GM18520 (cell line): ENCODE data around the gene LDLRAD2.
A peak's percentile ranks its signal among the peaks of the same experiment; 100 is the strongest.
"Not testable (repeated sequence)": the region's sequence is repeated elsewhere in the genome, so short reads cannot be mapped to it uniquely, and the experiment has no call there.

Experiments used
- ATAC-seq: cut with Tn5 transposase; IDR thresholded peaks from one replicate; pipeline ENCODE4 v1.9.1; 2021; ENCODE audit not compliant: unreplicated experiment

Gene LDLRAD2

GRCh38 chr1:21783679-21784603, 28.1 kb upstream of the LDLRAD2 start:
- ATAC-seq = peak; percentile 33

GRCh38 chr1:21785764-21786163, 26.3 kb upstream of the LDLRAD2 start:
- ATAC-seq = not testable (repeated sequence)

DNA sequence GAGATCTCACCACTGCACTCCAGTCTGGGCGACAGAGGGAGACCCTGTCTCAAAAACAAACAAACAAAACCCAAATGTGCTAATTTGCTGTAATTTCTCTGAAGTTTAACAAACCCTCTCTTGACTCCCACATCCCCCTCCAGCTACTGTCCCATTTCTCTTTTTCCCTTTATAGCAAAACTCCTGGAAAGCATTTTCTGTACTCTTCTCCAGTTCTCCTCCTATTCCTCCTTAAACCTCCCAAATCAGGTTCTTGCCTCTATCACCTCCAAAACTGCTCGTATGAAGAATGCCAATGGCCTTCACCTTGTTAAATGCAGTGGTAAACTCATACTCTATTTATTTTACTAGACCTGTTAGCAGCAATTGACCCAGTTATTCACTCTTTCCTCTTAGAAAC, 25.4 kb upstream of the LDLRAD2 start:
- no peak for ATAC-seq

DNA sequence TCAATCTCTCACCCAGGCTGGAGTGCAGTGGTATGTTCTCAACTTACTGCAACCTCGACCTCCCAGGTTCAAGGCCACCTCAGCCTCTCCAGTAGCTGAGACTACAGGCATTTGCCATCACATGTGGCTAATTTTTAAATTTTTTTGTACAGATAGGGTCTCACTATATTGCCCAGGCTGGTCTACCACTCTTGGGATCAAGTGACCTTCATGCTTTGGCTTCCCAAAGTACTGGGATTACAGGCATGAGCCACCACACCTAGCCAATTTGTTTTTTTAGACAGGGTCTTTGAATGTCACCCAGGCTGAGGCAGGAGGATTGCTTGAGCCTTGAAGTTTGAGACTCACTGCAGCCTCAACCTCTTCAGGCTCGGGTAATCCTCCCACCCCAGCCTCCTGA, 19.0 kb upstream of the LDLRAD2 start:
- no peak for ATAC-seq

DNA sequence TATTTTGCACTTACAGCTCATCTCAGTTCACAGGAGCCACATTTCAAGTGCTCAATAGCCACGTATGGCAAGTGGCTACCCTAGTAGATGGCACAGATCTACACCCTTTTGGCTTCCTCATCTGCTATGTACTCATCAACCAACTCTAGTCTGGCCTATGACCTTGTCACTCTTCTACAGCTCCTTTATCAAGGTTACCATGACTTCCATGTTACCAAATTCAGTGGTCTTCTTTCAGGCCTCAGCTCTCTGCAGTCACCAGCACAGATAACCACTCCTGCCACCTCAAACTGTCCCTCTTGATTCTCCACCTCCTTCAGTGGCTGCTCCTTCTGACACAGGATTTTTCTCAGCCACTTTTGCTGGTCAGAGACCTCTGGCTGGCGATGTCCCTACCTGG, 17.4 kb upstream of the LDLRAD2 start:
- no peak for ATAC-seq

GRCh38 chr1:21795075-21795474, 17.0 kb upstream of the LDLRAD2 start:
- ATAC-seq = no peak

DNA sequence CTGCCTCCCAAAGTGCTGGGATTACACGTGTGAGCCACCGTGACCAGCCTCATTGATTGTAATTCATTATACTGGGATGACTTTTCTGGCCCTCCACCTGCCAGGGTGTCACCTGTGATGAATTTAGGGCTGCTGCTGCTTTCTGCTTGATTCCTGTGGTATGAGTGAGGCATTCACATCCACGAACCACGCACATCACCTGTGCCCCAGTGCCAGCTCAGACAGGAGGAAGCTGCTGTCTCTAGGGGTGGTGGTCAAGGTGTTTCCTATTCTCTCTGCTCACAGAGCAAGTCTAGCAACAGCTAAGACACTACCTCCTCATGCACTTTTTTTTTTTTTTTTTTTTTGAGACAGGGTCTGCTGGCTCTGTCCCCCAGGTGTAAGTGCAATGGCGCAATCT, 12.3 kb upstream of the LDLRAD2 start:
- no peak for ATAC-seq

- no peak for ATAC-seq
These were observed 11.0 kb upstream of the LDLRAD2 start for GRCh38 chr1:21801100-21801499.

GRCh38 chr1:21804536-21804935, 7.5 kb upstream of the LDLRAD2 start:
- ATAC-seq = no peak

DNA sequence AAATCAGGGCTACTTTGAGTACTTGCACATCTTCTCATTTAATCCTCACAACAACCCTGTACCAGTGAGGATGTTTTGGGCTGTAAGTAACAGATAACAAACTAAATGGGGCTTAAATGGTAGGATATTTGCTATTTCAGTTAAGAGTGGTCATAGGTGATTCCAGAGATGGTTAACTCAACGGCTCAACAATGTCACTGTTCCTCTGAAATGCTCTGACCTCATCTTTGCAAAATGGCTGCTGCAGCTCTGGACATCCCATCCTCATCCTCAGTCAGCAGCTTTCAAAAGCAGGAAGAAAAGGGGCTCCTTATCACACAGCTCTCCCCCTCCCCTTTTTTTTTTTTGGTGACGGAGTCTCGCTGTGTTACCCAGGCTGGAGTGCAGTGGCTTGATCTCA, 1.5 kb downstream of the LDLRAD2 start:
- no peak for ATAC-seq

DNA sequence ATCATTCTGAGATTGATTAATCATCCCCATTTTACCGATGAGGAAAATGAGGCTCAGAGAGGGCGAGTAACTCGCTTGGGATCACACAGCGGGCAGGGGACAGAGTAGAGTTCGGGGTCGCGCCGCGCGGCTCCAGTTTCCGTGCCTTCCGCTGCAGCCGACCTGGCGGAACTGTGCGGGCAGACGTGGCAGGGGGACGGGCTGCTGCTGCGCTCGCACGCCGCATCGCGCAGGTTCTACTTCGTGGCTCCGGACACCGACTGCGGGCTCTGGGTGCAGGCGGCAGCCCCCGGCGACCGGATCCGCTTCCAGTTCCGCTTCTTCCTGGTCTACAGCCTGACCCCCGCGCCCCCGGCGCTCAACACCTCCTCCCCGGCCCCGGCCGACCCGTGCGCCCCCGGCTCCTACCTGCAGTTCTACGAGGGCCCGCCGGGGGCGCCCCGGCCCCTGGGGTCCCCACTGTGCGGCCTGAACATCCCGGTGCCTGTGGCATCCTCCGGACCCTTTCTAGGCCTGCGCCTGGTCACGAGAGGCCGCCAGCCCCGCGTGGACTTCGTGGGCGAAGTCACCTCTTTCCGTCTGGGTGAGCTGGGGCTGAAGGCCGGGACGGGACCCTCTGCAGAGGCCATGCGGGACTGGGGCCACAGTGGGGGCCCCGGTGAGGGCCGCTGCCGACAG, 2.3 kb downstream of the LDLRAD2 start:
- ATAC-seq = no peak

GRCh38 chr1:21814981-21815582, 3.0 kb downstream of the LDLRAD2 start:
- no peak for ATAC-seq

DNA sequence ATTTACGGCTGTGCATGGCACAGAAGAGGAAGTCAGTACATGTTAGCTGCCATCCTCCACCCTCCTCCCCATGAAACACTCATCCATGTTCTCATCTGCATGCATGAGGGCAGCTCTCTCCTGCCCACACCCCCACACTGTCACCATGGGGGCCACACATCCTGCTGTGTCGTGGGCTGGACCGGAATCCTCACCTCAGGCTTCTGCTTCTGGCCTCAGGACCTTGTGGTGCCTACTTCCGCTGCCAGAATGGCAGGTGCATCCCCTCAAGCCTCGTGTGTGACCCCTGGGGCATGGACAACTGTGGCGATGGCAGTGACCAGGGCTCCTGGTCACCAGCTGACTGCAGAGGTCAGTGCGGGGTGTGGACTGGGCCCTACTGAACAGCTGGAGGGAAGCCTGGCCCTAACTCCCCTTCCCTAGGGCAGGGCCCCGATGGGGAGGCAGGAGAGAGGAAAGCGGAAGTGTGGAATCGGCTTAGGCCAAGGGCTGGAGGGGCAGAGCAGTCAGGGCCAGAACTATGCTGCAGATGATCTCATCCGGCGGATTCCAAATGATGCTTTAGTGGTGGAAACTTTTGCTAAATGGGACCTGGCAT, 3.8 kb downstream of the LDLRAD2 start:
- no peak for ATAC-seq

GRCh38 chr1:21816602-21817302, 4.7 kb downstream of the LDLRAD2 start:
- no peak for ATAC-seq

DNA sequence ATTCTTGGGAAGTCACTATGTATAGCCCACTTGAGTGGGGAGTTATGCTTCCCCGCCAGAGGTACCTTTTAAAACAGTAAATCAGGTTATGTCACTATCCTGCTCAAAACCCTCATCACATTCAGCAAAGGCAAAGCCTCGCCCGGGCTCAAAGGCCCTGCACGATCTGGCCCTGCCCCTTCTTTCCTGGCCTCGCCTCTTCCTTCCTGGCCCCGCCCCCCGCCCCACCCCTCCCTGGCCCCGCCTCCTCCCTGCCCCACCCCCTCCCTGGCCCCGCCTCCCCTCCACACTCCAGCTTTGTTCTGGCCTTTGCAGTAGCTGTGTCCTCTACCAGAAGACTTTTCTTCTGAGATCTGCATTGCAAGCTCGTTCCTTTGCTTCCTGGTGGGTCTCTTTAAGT, 6.6 kb downstream of the LDLRAD2 start:
- ATAC-seq = no peak

GRCh38 chr1:21820597-21821232, 8.7 kb downstream of the LDLRAD2 start:
- ATAC-seq = no peak

- no peak for ATAC-seq
These were observed 9.4 kb downstream of the LDLRAD2 start for GRCh38 chr1:21821385-21822019.

DNA sequence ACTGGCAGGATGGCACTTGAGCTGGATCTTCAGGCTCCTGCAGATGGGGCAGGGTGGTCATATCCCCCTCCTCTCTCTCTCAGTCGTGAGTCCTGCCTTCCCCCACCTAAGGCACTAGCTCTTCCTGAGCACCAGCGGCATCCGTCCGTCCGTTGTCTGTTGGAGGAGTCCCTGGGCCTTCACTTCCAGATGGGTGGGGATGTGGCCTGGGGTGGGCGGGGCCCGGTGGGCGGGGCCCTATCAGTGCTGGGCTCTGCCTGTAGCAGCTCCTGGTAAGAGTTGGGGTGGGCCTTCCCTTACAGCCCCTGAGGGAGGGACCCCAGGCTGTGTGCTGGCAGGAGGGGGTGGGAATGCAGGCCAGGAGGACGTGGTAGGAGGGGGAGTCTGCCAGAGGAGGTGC, 10.3 kb downstream of the LDLRAD2 start:
- no peak for ATAC-seq

DNA sequence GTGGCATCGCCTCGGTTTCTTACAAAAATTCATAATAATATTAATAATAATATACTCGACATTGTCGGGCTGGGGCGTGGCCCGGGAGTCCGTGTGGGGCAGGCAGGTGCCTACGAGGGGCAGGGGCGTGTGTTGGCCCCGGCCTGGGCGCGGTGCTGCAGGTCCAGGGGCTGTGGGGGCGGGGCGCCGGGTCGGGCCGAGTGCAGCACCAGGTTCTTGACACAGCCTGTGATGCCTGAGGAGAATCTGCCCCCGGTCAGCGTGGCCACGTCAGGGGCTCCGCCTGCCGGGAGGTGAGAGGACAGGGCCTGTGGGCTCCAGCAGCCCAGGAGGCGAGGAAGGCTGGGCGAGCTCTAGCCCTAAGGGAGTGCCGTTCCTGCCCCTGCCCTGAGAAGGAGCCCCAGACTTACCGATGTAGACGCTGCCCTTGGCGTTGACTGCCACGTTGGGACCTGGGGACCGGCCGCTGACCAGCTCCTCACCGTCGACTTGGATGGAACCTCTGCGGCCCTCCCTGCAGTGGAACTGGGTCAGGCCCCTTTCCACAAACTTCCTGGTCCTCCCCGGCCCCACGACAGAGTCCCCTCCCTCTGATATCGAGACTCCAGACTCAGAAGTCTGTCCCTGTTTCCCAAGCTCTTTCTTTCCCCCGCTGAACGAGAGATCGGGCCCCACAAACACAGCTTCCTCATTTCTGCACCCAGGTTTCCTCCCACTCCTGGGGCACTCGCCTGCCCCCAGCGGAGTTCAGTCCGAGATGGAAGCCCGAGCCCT, 11.3 kb downstream of the LDLRAD2 start:
- no peak for ATAC-seq
